Daoy (cell line): Measurements from ENCODE around the gene ANTKMT. TPM values are rescaled to one million over a fixed set of nuclear protein-coding genes. Genes with fewer than 3 reads are reported as not detected.

Source experiments
- DNase-seq: peaks from one replicate; pipeline ENCODE4 v3.0.0-alpha.2; 2015; ENCODE audit warnings: low read depth
- total RNA-seq: library from RNA; depleted of rRNA; stranded (reverse); fragments of >200 nt; shearing (Covaris generic); gene quantifications from 2 replicates; pipeline ENCODE4 v1.2.3, GENCODE V29; 2014

Gene ANTKMT
- total RNA-seq, 1 experiment from 2014 or later = 29.8 TPM

GRCh38 chr16:727291-727977 is 6.5 kb downstream of the ANTKMT start:
- no peak for DNase-seq

DNA sequence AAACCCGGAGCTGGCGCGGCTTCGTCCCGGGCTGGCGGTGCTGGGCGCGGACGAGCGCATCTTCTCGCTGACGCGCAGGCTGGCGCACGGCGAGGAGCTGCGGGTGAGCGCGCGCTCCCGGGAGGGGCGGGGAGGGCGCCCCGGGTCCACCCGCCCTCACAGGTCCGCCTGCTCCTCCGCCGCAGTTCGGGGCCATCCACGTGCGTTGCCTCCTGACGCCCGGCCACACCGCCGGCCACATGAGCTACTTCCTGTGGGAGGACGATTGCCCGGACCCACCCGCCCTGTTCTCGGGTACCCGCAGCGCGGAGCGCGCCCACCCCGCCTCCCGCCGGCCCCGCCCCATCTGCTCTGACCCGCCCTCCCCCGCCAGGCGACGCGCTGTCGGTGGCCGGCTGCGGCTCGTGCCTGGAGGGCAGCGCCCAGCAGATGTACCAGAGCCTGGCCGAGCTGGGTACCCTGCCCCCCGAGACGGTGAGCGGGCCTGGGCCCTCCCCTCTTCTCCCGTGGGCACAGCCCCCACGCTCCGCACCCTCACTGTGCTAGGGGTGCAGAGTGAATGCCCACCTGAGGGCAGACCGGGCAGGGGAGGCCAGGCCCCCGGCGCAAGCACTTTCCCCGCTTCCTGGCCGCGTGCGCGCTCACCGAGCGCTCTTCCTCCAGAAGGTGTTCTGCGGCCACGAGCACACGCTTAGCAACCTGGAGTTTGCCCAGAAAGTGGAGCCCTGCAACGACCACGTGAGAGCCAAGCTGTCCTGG is 7.4 kb downstream of the ANTKMT start:
- DNase-seq = peak; percentile 85

- DNase-seq = no peak
Observed at GRCh38 chr16:728890-729744, 8.2 kb downstream of the ANTKMT start.

GRCh38 chr16:729768-730665 is 9.1 kb downstream of the ANTKMT start:
- DNase-seq = no peak

DNA sequence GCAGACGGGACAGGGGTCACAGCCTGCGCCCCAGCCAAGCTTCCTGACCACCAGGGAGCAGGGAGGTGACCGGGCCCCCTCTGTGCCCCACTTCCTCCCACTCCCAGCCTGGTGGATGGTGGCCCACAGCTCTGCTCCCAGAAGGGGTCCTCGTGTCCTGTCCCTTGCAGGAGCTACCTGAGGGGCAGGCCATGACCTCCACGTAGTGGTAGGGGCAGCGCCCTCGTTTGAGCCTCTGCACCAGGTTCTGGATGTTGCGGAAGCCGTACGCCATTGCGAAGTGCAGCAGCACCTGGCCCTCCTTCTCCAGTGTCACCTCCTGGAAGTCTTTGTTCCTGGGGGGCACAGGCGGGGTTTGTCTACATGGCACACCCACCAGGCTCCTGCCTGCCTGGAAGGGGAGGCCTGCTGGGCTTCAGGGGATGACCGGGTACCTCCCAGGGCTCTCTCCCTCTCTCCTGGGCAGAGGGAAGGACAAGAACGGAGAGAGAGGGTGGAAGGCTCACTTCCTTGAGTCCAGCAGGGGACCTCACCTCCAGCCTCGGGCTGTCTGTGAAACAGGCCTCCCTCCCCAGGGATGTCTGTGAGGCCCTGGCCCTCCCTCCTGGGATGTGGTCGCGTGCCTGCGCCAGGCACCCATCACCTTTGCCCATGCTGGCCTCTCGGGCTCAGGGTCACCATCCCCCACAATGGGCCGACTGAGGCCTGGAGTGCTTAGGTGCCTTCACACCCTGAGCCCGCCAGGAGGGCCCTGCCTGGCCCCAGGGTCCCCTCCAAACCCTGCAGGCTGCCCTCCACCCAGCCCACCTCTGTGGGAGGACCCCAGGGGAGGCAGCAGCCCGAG is 9.9 kb downstream of the ANTKMT start:
- no peak for DNase-seq

DNA sequence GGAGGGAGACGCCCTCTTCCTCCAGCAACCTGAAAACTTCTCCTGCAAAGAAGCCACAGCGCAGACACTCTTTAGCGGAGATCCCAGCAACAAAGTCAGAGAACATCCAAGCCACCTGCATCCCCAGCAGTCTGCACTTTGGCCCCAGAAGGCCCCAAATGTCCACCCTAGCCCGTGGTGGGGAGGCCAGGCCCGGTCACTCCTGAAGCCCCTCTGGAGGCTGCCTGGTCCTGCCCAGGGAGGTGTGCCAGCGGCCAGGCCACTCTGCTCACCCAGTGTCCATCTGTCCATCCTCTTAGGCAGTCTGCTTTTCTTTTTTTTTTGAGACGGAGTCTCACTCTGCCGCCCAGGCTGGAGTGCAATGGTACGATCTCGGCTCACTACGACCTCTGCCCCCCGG is 11.4 kb downstream of the ANTKMT start:
- DNase-seq = no peak

GRCh38 chr16:732936-733335 is 12.0 kb downstream of the ANTKMT start:
- no peak for DNase-seq

GRCh38 chr16:733382-734207 is 12.6 kb downstream of the ANTKMT start:
- DNase-seq = no peak

DNA sequence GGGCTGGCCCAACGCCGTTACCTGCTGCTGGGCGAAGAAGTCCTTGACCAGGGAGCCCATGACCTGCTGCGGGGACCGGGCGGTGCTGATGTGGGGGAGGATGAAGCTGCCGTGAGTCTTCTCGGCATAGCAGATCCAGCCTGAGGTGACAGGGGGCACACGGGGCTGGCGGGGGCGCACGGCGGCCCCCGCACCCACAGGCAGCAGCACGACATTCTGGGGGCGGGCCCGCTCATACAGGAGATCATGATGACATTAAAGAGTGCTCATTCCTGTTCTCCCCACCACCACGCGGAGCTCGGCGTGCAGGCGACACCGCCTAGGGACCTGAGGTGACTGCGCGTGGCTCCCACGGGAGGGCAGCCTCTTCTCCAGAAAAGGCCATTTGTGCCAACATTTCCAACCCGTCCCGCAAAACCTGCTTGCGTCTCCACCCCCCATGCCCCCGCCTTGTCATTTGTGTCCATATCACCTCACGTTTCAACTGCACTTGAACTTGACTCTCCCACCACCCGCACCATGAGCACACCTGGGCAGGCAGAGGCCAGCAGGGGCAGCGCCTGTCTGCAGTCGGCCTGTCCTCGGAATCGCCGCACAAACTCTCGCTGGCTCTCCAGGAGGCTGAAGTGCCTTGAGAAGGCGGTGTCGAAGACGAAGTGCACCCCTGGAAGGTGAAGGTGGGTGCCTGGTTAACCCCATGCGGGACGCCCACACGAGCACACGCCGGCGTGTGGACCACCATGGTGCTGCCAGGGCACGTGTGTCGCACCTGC is 13.4 kb downstream of the ANTKMT start:
- DNase-seq = no peak

- no peak for DNase-seq
Observed at GRCh38 chr16:734981-735881, 14.3 kb downstream of the ANTKMT start.

DNA sequence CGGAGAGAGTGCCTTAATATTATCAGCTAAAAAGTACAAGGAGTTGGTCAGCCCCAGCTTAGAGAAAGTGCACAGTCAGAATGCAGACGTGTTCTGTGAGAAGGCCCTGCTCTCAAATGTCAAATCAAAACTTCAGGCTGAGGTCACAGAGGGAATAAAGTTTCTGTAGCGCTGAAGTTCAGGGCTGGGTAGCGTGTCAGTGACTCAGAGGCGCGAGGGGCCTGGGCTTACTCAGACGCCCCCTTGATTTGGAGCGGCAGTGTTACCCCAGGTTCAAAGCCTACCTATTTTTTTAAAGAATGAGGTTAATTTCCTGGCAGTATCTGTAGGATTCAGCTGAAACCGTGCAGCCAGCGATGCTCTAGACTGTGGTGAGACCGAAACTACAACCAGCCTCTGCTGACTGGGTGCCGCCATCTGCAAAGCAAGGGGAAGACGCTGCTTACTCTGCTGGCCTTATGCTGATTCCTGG is 15.1 kb downstream of the ANTKMT start:
- DNase-seq = no peak

GRCh38 chr16:736936-737481 is 16.1 kb downstream of the ANTKMT start:
- DNase-seq = no peak

DNA sequence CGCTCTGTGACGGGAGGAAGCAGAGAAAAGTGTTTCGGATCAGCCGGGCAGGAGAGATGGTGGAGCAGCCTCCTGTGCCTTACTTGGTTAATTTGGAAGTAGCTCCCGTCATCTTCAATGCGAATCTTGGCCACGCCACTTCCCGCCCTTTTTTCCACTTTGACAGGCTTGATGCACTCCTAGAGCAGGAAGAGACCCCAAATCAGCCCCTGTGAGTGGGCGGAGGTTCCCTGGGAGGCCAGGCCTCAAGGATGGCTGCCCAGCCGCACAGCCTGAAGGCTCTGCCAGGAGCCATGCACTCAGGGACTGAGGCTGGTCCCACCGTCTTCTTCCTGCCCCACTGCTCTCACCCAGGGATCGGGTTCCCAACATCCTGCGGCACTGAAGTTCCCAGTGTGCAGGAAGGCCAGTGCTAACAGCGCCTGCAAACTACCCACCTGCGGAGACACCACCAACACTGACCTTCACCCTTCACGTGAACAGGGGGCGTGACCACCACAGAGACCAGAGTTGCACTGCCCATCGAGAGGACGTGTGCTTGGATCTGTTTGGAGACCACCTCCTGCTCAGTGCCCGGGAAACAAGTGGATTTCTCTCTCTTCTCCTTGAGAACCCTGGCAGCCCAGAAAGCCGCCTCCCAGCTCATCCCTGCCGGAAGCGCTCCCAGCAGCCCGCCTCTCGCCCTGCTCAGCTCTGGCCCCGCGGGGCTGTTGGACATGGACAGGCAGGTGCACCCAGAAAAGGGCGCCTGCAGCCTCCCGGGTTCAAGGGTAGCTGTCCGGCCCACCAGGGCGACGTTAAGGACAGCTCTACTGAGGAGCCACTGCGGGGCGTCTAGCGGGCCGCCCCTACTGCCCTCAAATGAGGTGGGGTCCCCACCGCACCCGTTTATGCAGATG is 18.9 kb downstream of the ANTKMT start:
- no peak for DNase-seq

GRCh38 chr16:740459-740763 is 19.5 kb downstream of the ANTKMT start:
- DNase-seq = no peak

GRCh38 chr16:740764-741505 is 20.0 kb downstream of the ANTKMT start, which contains the start of gene CIAO3:
CIAO3 (minus strand) TSS chr16:740997; CDS start chr16:740985, 12 bp downstream.
- DNase-seq = peak; percentile 94
